Measurements from ENCODE around the gene NPIPB2. TPM values are rescaled to one million over a fixed set of nuclear protein-coding genes. Genes with fewer than 3 reads are reported as not detected.

Gene NPIPB2
- total and polyA plus RNA-seq, 2 of the 13 experiments (the other 11 are each of a cell fraction or from before 2014, with no cell fraction given): 1.8 to 4.1 TPM

DNA sequence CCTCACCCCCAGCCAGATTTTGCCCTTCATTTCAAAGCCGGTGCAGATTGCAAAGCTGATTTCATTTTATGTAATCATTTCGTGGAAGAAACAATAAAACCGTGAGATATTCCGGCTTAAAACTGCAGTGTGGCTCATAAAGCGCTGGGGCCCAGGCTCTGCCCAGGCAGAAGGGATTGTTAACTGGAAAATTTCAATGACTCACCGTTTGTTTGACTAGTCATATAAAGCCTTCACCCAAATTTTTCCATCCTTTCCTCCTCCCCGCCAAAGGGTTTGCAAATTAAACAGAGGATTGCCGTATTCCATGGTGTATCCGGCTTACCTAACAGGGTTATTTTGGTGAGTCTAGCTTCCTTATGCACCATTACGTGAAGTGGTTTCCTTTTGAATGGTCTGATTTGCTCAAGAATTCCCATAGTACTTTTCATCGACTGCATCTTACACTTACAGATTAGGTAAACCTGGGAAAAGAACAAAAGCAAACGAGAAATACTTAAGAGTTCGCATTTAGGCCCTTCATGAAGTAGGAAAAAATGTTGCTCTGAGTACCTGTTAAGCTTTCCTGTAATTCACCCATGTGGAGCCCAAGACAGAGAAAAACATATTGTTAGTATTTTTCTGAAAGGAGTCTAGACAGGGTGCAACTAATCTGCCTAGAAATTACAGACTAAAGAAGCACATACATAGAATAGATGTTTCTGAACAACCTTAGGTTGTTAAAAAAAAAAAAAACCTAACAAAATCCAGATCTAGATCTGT, 25.1 kb downstream of the NPIPB2 start (continued):
- TF ChIP-seq, protein P1, sequence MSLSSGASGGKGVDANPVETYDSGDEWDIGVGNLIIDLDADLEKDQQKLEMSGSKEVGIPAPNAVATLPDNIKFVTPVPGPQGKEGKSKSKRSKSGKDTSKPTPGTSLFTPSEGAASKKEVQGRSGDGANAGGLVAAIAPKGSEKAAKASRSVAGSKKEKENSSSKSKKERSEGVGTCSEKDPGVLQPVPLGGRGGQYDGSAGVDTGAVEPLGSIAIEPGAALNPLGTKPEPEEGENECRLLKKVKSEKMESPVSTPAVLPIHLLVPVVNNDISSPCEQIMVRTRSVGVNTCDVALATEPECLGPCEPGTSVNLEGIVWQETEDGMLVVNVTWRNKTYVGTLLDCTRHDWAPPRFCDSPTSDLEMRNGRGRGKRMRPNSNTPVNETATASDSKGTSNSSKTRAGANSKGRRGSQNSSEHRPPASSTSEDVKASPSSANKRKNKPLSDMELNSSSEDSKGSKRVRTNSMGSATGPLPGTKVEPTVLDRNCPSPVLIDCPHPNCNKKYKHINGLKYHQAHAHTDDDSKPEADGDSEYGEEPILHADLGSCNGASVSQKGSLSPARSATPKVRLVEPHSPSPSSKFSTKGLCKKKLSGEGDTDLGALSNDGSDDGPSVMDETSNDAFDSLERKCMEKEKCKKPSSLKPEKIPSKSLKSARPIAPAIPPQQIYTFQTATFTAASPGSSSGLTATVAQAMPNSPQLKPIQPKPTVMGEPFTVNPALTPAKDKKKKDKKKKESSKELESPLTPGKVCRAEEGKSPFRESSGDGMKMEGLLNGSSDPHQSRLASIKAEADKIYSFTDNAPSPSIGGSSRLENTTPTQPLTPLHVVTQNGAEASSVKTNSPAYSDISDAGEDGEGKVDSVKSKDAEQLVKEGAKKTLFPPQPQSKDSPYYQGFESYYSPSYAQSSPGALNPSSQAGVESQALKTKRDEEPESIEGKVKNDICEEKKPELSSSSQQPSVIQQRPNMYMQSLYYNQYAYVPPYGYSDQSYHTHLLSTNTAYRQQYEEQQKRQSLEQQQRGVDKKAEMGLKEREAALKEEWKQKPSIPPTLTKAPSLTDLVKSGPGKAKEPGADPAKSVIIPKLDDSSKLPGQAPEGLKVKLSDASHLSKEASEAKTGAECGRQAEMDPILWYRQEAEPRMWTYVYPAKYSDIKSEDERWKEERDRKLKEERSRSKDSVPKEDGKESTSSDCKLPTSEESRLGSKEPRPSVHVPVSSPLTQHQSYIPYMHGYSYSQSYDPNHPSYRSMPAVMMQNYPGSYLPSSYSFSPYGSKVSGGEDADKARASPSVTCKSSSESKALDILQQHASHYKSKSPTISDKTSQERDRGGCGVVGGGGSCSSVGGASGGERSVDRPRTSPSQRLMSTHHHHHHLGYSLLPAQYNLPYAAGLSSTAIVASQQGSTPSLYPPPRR (CRISPR knock-in tag; IDR thresholded peaks at IDR 0.05; ENCODE audit: borderline replicate concordance): no peak
- no peak for TF ChIP-seq AGO2 (optimal IDR thresholded peaks at IDR 0.05; ENCODE audit: low read depth, low read length)
- no peak for TF ChIP-seq HIVEP1 (CRISPR knock-in tag; IDR thresholded peaks at IDR 0.05)
- TF ChIP-seq MBD4 (IDR thresholded peaks at IDR 0.05; ENCODE audit: borderline replicate concordance, low read length): peak; percentile 81
- no peak for TF ChIP-seq SALL1 (CRISPR knock-in tag; IDR thresholded peaks at IDR 0.05)
- TF ChIP-seq, protein P2, sequence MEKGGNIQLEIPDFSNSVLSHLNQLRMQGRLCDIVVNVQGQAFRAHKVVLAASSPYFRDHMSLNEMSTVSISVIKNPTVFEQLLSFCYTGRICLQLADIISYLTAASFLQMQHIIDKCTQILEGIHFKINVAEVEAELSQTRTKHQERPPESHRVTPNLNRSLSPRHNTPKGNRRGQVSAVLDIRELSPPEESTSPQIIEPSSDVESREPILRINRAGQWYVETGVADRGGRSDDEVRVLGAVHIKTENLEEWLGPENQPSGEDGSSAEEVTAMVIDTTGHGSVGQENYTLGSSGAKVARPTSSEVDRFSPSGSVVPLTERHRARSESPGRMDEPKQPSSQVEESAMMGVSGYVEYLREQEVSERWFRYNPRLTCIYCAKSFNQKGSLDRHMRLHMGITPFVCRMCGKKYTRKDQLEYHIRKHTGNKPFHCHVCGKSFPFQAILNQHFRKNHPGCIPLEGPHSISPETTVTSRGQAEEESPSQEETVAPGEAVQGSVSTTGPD (CRISPR knock-in tag; IDR thresholded peaks at IDR 0.05): no peak
- no peak; the same call in 1 of the 2 replicates for TF ChIP-seq ZNF629 (CRISPR knock-in tag; conservative IDR thresholded peaks at IDR 0.05)
- TF ChIP-seq, protein P3, sequence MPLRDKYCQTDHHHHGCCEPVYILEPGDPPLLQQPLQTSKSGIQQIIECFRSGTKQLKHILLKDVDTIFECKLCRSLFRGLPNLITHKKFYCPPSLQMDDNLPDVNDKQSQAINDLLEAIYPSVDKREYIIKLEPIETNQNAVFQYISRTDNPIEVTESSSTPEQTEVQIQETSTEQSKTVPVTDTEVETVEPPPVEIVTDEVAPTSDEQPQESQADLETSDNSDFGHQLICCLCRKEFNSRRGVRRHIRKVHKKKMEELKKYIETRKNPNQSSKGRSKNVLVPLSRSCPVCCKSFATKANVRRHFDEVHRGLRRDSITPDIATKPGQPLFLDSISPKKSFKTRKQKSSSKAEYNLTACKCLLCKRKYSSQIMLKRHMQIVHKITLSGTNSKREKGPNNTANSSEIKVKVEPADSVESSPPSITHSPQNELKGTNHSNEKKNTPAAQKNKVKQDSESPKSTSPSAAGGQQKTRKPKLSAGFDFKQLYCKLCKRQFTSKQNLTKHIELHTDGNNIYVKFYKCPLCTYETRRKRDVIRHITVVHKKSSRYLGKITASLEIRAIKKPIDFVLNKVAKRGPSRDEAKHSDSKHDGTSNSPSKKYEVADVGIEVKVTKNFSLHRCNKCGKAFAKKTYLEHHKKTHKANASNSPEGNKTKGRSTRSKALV (CRISPR knock-in tag; IDR thresholded peaks at IDR 0.05): peak; percentile 42; the same call in 1 of the 2 replicates
- TF ChIP-seq ZNF549 (CRISPR knock-in tag; IDR thresholded peaks at IDR 0.05): no peak
- TF ChIP-seq FOXA1 (IDR thresholded peaks at IDR 0.05): no peak
- peak; percentile 82 for TF ChIP-seq FOXA1 (CRISPR knock-in tag; IDR thresholded peaks at IDR 0.05)
- peak; percentile 13; the same call in 1 of the 2 replicates for TF ChIP-seq ISL2 (CRISPR knock-in tag; IDR thresholded peaks at IDR 0.05)
- TF ChIP-seq ZBTB38 (CRISPR knock-in tag; IDR thresholded peaks at IDR 0.05): no peak
- TF ChIP-seq, protein P4, sequence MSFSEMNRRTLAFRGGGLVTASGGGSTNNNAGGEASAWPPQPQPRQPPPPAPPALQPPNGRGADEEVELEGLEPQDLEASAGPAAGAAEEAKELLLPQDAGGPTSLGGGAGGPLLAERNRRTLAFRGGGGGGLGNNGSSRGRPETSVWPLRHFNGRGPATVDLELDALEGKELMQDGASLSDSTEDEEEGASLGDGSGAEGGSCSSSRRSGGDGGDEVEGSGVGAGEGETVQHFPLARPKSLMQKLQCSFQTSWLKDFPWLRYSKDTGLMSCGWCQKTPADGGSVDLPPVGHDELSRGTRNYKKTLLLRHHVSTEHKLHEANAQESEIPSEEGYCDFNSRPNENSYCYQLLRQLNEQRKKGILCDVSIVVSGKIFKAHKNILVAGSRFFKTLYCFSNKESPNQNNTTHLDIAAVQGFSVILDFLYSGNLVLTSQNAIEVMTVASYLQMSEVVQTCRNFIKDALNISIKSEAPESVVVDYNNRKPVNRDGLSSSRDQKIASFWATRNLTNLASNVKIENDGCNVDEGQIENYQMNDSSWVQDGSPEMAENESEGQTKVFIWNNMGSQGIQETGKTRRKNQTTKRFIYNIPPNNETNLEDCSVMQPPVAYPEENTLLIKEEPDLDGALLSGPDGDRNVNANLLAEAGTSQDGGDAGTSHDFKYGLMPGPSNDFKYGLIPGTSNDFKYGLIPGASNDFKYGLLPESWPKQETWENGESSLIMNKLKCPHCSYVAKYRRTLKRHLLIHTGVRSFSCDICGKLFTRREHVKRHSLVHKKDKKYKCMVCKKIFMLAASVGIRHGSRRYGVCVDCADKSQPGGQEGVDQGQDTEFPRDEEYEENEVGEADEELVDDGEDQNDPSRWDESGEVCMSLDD (CRISPR knock-in tag; IDR thresholded peaks at IDR 0.05; ENCODE audit: borderline replicate concordance): 0 out of 2 replicates have a peak, but pooled peaks have one; percentile 24
- TF ChIP-seq, protein P5, sequence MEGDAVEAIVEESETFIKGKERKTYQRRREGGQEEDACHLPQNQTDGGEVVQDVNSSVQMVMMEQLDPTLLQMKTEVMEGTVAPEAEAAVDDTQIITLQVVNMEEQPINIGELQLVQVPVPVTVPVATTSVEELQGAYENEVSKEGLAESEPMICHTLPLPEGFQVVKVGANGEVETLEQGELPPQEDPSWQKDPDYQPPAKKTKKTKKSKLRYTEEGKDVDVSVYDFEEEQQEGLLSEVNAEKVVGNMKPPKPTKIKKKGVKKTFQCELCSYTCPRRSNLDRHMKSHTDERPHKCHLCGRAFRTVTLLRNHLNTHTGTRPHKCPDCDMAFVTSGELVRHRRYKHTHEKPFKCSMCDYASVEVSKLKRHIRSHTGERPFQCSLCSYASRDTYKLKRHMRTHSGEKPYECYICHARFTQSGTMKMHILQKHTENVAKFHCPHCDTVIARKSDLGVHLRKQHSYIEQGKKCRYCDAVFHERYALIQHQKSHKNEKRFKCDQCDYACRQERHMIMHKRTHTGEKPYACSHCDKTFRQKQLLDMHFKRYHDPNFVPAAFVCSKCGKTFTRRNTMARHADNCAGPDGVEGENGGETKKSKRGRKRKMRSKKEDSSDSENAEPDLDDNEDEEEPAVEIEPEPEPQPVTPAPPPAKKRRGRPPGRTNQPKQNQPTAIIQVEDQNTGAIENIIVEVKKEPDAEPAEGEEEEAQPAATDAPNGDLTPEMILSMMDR (CRISPR knock-in tag; IDR thresholded peaks at IDR 0.05): no peak
- TF ChIP-seq ZIK1 (CRISPR knock-in tag; IDR thresholded peaks at IDR 0.05; ENCODE audit: borderline replicate concordance, low read depth): no peak
